Loucy (cell line): ENCODE data around the gene CRYBA4.

Experiments used
- H2AFZ ChIP-seq: fragments of 200-600 bp; sonication (generic); 2 replicates; pipeline ENCODE4 v1.6.0; 2016; ENCODE audit warnings: antibody characterized with exemption, mild to moderate bottlenecking, low read length, moderate library complexity
- H3F3A ChIP-seq: fragments of 200-600 bp; 2 replicates; pipeline ENCODE4 v1.6.0; 2016; ENCODE audit warnings: antibody characterized with exemption, low read depth, mild to moderate bottlenecking
- H3K27me3 ChIP-seq: fragments of 200-600 bp; sonication (generic); 2 replicates; pipeline ENCODE4 v1.6.1; 2014; ENCODE audit warnings: low read length, mild to moderate bottlenecking; ENCODE audit not compliant: insufficient read depth, poor library complexity, severe bottlenecking
- H3K36me3 ChIP-seq: fragments of 200-600 bp; sonication (generic); 2 replicates; pipeline ENCODE4 v1.6.1; 2016; ENCODE audit warnings: low read length; ENCODE audit not compliant: insufficient read depth
- H3K4me1 ChIP-seq: fragments of 200-600 bp; sonication (generic); 2 replicates; pipeline ENCODE4 v1.5.1; 2014; ENCODE audit warnings: low read length, mild to moderate bottlenecking; ENCODE audit not compliant: insufficient read depth, poor library complexity, severe bottlenecking
- H3K4me2 ChIP-seq: fragments of 200-600 bp; sonication (generic); 2 replicates; pipeline ENCODE4 v1.6.0; 2014; ENCODE audit warnings: antibody characterized with exemption, low read length, low read depth, mild to moderate bottlenecking; ENCODE audit not compliant: poor library complexity, severe bottlenecking
- H3K4me3 ChIP-seq: fragments of 200-600 bp; sonication (generic); 2 replicates; pipeline ENCODE4 v1.5.1; 2014; ENCODE audit warnings: low read length, mild to moderate bottlenecking, mixed read lengths; ENCODE audit not compliant: poor library complexity, severe bottlenecking
- H3K79me2 ChIP-seq: fragments of 200-600 bp; sonication (generic); 2 replicates; pipeline ENCODE4 v1.6.1; 2014; ENCODE audit warnings: low read length; ENCODE audit not compliant: insufficient read depth
- H3K9ac ChIP-seq: fragments of 200-600 bp; sonication (generic); 2 replicates; pipeline ENCODE4 v1.6.0; 2014; ENCODE audit warnings: mild to moderate bottlenecking, low read depth, low read length, moderate library complexity; ENCODE audit not compliant: poor library complexity, severe bottlenecking
- H3K9me2 ChIP-seq: fragments of 200-600 bp; sonication (generic); replicated peaks from 2 replicates; pipeline ENCODE4 v1.6.1; 2016; ENCODE audit warnings: low read depth, low read length, mixed read lengths
- H3K9me3 ChIP-seq: fragments of 200-600 bp; sonication (generic); 2 replicates; pipeline ENCODE4 v1.6.1; 2014; ENCODE audit warnings: mild to moderate bottlenecking, antibody characterized with exemption, low read length, low read depth; ENCODE audit not compliant: insufficient read depth
- H4K20me1 ChIP-seq: fragments of 200-600 bp; sonication (generic); 2 replicates; pipeline ENCODE4 v1.6.0; 2014; ENCODE audit warnings: antibody characterized with exemption, low read length, mild to moderate bottlenecking; ENCODE audit not compliant: insufficient read depth, poor library complexity, severe bottlenecking
- CTCF ChIP-seq: fragments of 200-600 bp; sonication (generic); conservative IDR thresholded peaks from 2 replicates; pipeline ENCODE4 v1.5.1; 2014; ENCODE audit warnings: mild to moderate bottlenecking, antibody characterized with exemption, low read length
- EZH2phosphoT487 ChIP-seq: fragments of 200-600 bp; IDR thresholded peaks from 2 replicates; pipeline ENCODE4 v1.6.1; 2018; ENCODE audit warnings: antibody characterized with exemption, mild to moderate bottlenecking, moderate library complexity, borderline replicate concordance

The CRYBA4 gene

GRCh38 chr22:26597026-26597425 is 24.7 kb upstream of the CRYBA4 start:
- H3K9me2 ChIP-seq = no peaks in the 10 kb centered on the region
- no peak overlapping the region for H2AFZ ChIP-seq
- no peak overlapping the region for H3K4me2 ChIP-seq
- H3K27me3 ChIP-seq = no peaks in the 10 kb centered on the region
- H3F3A ChIP-seq = 0 out of 2 replicates have a peak, but pooled peaks cover 3% of the 10 kb centered on the region
- H4K20me1 ChIP-seq = no peaks in the 10 kb centered on the region
- no peak overlapping the region for H3K9ac ChIP-seq
- H3K4me3 ChIP-seq = no peak overlapping the region
- TF ChIP-seq EZH2phosphoT487 (no peak), CTCF (no peak)
- peaks cover 16% of the 10 kb centered on the region for H3K4me1 ChIP-seq
- no peaks in the 10 kb centered on the region for H3K79me2 ChIP-seq
- no peaks in the 10 kb centered on the region for H3K9me3 ChIP-seq
- H3K36me3 ChIP-seq = no peaks in the 10 kb centered on the region

- Histone ChIP-seq H4K20me1 (no peaks in the 10 kb centered on the region), H3K36me3 (no peaks in the 10 kb centered on the region), H3F3A (0 out of 2 replicates have a peak, but pooled peaks cover 3% of the 10 kb centered on the region), H3K9ac (no peak overlapping the region), H3K9me3 (no peaks in the 10 kb centered on the region), H3K9me2 (no peaks in the 10 kb centered on the region), H3K4me2 (no peak overlapping the region), H3K27me3 (no peaks in the 10 kb centered on the region), H3K79me2 (no peaks in the 10 kb centered on the region), H3K4me3 (no peak overlapping the region), H3K4me1 (peaks cover 11% of the 10 kb centered on the region), H2AFZ (no peak overlapping the region)
- TF ChIP-seq CTCF = no peak
- no peak for TF ChIP-seq EZH2phosphoT487
Observed at GRCh38 chr22:26597480-26597879, 24.3 kb upstream of the CRYBA4 start.

GRCh38 chr22:26599505-26599904 is 22.3 kb upstream of the CRYBA4 start:
- Histone ChIP-seq H3K4me3 (no peak overlapping the region), H3K79me2 (no peaks in the 10 kb centered on the region), H3K36me3 (no peaks in the 10 kb centered on the region), H3K4me1 (peaks cover 4% of the 10 kb centered on the region), H3F3A (no peaks in the 10 kb centered on the region), H3K9ac (no peak overlapping the region), H3K9me3 (no peaks in the 10 kb centered on the region), H3K9me2 (no peaks in the 10 kb centered on the region), H2AFZ (no peak overlapping the region), H4K20me1 (no peaks in the 10 kb centered on the region), H3K27me3 (no peaks in the 10 kb centered on the region), H3K4me2 (no peak overlapping the region)
- no peak for TF ChIP-seq CTCF
- TF ChIP-seq EZH2phosphoT487 = no peak
